ENCODE measurements around the gene USP17L11. TPM values are rescaled to one million over a fixed set of nuclear protein-coding genes. Genes with fewer than 3 reads are reported as not detected.
A peak's percentile ranks its signal among the peaks of the same experiment; 100 is the strongest.
"Not testable (repeated sequence)": the region's sequence is repeated elsewhere in the genome, so short reads cannot be mapped to it uniquely, and the experiment has no call there.

USP17L11 gene
- total RNA-seq, result under 1 TPM in 1 of 6 donors, not detected in 5; 0.09 TPM
- polyA plus RNA-seq, result not detected

GRCh38 chr4:9215105-9215504 is at the start of gene USP17L11:
Gene USP17L11, plus strand, starts transcription at chr4:9215405. Its CDS starts 0 bp downstream, at chr4:9215405.
- FAIRE-seq; ATAC-seq; H3K4me1 ChIP-seq; H3K27ac ChIP-seq; H3K9me3 ChIP-seq; intact Hi-C loops (cut with DNase I); H3K4me3 ChIP-seq; H3K27me3 ChIP-seq; H3K36me3 ChIP-seq; DNase-seq: not testable (repeated sequence)
- 80% methylated on average over 10 of the region's 14 CpGs; no CpG with 5 or more reads in 1 of the 2 donors for WGBS, 2 donors

- not testable (repeated sequence) for DNase-seq
- WGBS, 2 donors, result 18% methylated on average over 8 of the region's 8 CpGs; no CpG with 5 or more reads in 1 of the 2 donors
Observed at GRCh38 chr4:9165990-9166389, 49.2 kb upstream of the USP17L11 start.

GRCh38 chr4:9169791-9170459 is 45.3 kb upstream of the USP17L11 start, which contains the start of gene FAM90A26:
Gene FAM90A26, plus strand, starts transcription at chr4:9170409. Its CDS starts 2,764 bp downstream, at chr4:9173173.
- H3K27me3 ChIP-seq; H3K36me3 ChIP-seq; H3K4me3 ChIP-seq; H3K9me3 ChIP-seq; FAIRE-seq; ATAC-seq; DNase-seq; H3K27ac ChIP-seq; H3K4me1 ChIP-seq; intact Hi-C loops (cut with DNase I): not testable (repeated sequence)
- 71% methylated on average over 10 of the region's 11 CpGs; no CpG with 5 or more reads in 1 of the 2 donors for WGBS, 2 donors

More at GRCh38 chr4:9165990-9166389, 49.2 kb upstream of the USP17L11 start:
- FAIRE-seq; H3K4me3 ChIP-seq; H3K27ac ChIP-seq; H3K4me1 ChIP-seq; H3K9me3 ChIP-seq; H3K27me3 ChIP-seq; intact Hi-C loops (cut with DNase I); ATAC-seq; H3K36me3 ChIP-seq: not testable (repeated sequence)

GRCh38 chr4:9210357-9210756 is 4.8 kb upstream of the USP17L11 start, which contains the start of gene USP17L10:
Gene USP17L10, plus strand, starts transcription at chr4:9210657. Its CDS starts 0 bp downstream, at chr4:9210657.
- H3K27ac ChIP-seq; H3K4me1 ChIP-seq; DNase-seq; H3K4me3 ChIP-seq; H3K27me3 ChIP-seq; H3K9me3 ChIP-seq; intact Hi-C loops (cut with DNase I); H3K36me3 ChIP-seq; ATAC-seq; FAIRE-seq: not testable (repeated sequence)
- 74% methylated on average over 11 of the region's 13 CpGs; no CpG with 5 or more reads in 1 of the 2 donors for WGBS, 2 donors

- H3K9me3 ChIP-seq; intact Hi-C loops (cut with DNase I); H3K27me3 ChIP-seq; H3K4me3 ChIP-seq; H3K36me3 ChIP-seq; H3K4me1 ChIP-seq; ATAC-seq; FAIRE-seq; H3K27ac ChIP-seq: not testable (repeated sequence)
- 62 to 63% methylated on average over 8 to 11 of the region's 14 CpGs for WGBS, 2 donors
- peak in 2 of 6 donors; percentile 1 to 5 for DNase-seq
Observed at GRCh38 chr4:9214701-9215100, 504 bp upstream of the USP17L11 start.

GRCh38 chr4:9219852-9220251 is 4.6 kb downstream of the USP17L11 start, which contains the start of gene USP17L12:
Gene USP17L12, plus strand, starts transcription at chr4:9220152. Its CDS starts 0 bp downstream, at chr4:9220152.
- not testable (repeated sequence) for FAIRE-seq
- WGBS, 2 donors, result no CpG with 5 or more reads among the region's 13 CpGs

GRCh38 chr4:9224596-9224995 is 9.4 kb downstream of the USP17L11 start, which contains the start of gene USP17L13:
Gene USP17L13, plus strand, starts transcription at chr4:9224896. Its CDS starts 0 bp downstream, at chr4:9224896.
- DNase-seq; H3K4me3 ChIP-seq; H3K4me1 ChIP-seq; H3K9me3 ChIP-seq; ATAC-seq; H3K36me3 ChIP-seq; intact Hi-C loops (cut with DNase I); H3K27ac ChIP-seq; H3K27me3 ChIP-seq; FAIRE-seq: not testable (repeated sequence)
- no CpG with 5 or more reads among the region's 14 CpGs for WGBS, 2 donors

More at GRCh38 chr4:9219852-9220251, 4.6 kb downstream of the USP17L11 start, which contains the start of gene USP17L12:
- H3K27ac ChIP-seq; H3K36me3 ChIP-seq; H3K27me3 ChIP-seq; intact Hi-C loops (cut with DNase I); ATAC-seq; H3K9me3 ChIP-seq; H3K4me3 ChIP-seq; H3K4me1 ChIP-seq; DNase-seq: not testable (repeated sequence)

- ATAC-seq; intact Hi-C loops (cut with DNase I); H3K4me3 ChIP-seq; H3K4me1 ChIP-seq; H3K27me3 ChIP-seq; H3K9me3 ChIP-seq; H3K36me3 ChIP-seq; FAIRE-seq; H3K27ac ChIP-seq: not testable (repeated sequence)
- peak in 2 of 6 donors; percentile 18 to 29 for DNase-seq
- WGBS, 2 donors, result 66 to 78% methylated on average over 5 to 6 of the region's 8 CpGs
Observed at GRCh38 chr4:9230249-9230648, 15.0 kb downstream of the USP17L11 start.

GRCh38 chr4:9234085-9234484 is 18.9 kb downstream of the USP17L11 start, which contains the start of gene USP17L15:
Gene USP17L15, plus strand, starts transcription at chr4:9234385. Its CDS starts 0 bp downstream, at chr4:9234385.
- H3K4me3 ChIP-seq; H3K4me1 ChIP-seq; FAIRE-seq; H3K27me3 ChIP-seq; H3K27ac ChIP-seq; H3K9me3 ChIP-seq; ATAC-seq; H3K36me3 ChIP-seq; intact Hi-C loops (cut with DNase I); DNase-seq: not testable (repeated sequence)
- WGBS, 2 donors, result no CpG with 5 or more reads among the region's 15 CpGs

- peak in 5 of 6 donors; percentile 1 to 21 (median 5) for DNase-seq
- H3K27me3 ChIP-seq; ATAC-seq; H3K27ac ChIP-seq; intact Hi-C loops (cut with DNase I); H3K4me3 ChIP-seq; FAIRE-seq; H3K4me1 ChIP-seq; H3K36me3 ChIP-seq; H3K9me3 ChIP-seq: not testable (repeated sequence)
- WGBS, 2 donors, result 68 to 72% methylated on average over 9 to 11 of the region's 12 CpGs
Observed at GRCh38 chr4:9238461-9238860, 23.3 kb downstream of the USP17L11 start.

GRCh38 chr4:9243579-9243978 is 28.4 kb downstream of the USP17L11 start, which contains the start of gene USP17L17:
Gene USP17L17, plus strand, starts transcription at chr4:9243879. Its CDS starts 0 bp downstream, at chr4:9243879.
- H3K4me1 ChIP-seq; intact Hi-C loops (cut with DNase I); ATAC-seq; H3K9me3 ChIP-seq; DNase-seq; H3K36me3 ChIP-seq; FAIRE-seq; H3K27ac ChIP-seq; H3K4me3 ChIP-seq; H3K27me3 ChIP-seq: not testable (repeated sequence)
- 82 to 93% methylated on average over 5 of the region's 14 CpGs for WGBS, 2 donors

Measured in pancreas (tissue), 10 donors.